ENCODE data around the gene ADRA2C.

The ADRA2C gene

GRCh38 chr4:3785292-3785565 is 19.0 kb downstream of the ADRA2C start:
- TF ChIP-seq CTCF (IDR thresholded peaks at IDR 0.05; ENCODE audit: low read depth, low read length) = no peak
- DNase-seq (ENCODE audit: extremely low read depth, low read depth) = no peak

DNA sequence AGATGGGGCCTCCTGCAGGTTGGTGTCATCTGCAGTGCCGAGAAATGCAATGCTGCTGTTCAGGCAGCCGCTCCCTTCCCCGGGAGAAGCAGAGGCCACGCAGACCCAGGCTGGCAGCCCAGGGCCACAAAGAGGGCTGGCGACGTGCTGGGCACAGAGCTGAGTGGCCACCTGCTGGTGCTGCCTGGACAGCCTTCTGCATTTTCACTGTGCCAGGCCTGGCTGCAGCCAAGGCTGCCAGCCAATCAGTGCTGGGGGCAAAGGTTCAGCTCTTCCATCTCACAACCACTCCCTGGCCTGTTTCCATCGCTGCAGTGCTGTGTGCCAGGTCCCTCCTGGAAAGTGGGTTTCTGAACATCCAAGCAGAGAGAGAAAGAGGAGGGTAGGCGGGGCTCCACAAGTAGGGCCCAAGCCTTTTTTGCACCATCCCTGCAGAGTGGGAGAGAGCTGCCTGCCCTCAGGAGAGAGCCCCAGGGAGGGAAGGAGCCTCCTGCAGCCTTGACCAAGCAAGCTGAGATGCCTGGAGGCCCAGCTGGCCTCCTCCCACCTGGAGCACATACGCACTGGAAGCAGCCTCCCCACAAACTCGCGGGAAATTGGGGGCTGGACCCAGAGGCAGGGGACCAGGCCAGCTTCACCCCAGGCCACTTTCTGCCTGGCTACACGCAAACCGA is 20.1 kb downstream of the ADRA2C start:
- TF ChIP-seq CTCF (IDR thresholded peaks at IDR 0.05; ENCODE audit: low read depth, low read length) = no peak
- no peak for DNase-seq (ENCODE audit: extremely low read depth, low read depth)

DNA sequence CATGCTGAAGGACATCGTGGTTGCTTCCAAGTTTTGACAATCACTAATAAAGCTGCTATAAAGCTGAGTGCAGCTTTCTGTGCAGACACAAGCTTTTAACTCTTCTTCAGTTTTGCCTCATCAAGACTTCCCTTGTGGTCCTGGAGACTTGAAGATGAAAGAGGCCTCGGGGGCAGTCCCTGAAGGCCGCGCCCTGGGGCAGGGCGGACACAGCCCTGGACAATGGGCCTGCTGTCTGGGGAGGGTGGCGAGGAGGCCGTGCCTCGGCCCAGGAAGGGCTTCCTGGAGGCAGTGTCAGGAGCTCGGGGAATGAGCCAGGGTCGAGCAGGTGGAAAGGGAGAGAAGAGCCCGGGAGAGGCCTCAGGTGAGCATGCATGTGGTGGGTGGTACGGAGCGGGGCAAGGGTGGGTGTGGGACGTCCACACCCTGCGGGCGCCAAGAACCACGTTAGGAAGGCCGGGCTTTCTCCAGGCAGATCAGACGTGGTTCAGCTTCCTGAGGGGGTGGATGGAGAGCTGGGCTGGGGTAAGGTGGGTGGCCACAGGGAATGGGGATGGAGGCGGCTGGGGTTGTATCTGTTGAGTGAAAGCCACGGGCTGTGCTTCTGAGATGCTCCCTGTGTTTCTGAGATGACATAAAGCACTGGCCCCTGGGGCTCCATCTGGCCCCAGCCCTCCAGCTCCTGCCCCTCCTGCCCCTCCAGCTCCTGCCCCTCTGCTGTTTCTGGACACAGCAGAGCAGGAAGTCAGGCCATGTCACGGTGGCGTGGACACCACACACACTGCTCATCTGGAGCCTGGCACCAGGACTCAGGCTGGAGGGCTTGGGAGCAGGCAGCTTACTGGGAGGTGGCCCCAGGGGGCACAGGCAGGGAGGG is 21.5 kb downstream of the ADRA2C start:
- TF ChIP-seq CTCF (IDR thresholded peaks at IDR 0.05; ENCODE audit: low read depth, low read length) = no peak
- DNase-seq (ENCODE audit: extremely low read depth, low read depth) = no peak

GRCh38 chr4:3788366-3788660 is 22.1 kb downstream of the ADRA2C start:
- DNase-seq (ENCODE audit: extremely low read depth, low read depth) = no peak
- no peak for TF ChIP-seq CTCF (IDR thresholded peaks at IDR 0.05; ENCODE audit: low read depth, low read length)

DNA sequence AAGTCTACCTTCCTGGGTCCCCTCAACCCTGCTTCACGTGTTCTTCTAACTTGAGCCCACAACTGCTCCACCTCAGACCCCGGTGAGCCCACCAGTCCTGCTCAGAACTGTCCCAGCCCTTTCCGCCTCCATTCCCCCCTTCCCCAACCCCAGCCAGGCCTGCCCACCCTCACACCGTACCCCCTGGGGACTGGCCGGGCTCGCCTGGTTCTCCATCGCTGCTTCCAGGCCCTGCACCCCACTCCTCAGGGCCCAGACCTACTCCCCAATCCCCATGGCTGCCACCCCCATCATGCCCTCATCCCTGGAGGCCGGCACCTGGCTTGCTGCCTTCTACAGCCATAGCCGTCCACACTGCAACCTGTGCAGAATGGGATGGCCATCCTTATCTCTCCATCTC is 23.4 kb downstream of the ADRA2C start:
- DNase-seq (ENCODE audit: extremely low read depth, low read depth) = no peak
- no peak for TF ChIP-seq CTCF (IDR thresholded peaks at IDR 0.05; ENCODE audit: low read depth, low read length)

- no peak for DNase-seq (ENCODE audit: extremely low read depth, low read depth)
- no peak for TF ChIP-seq CTCF (IDR thresholded peaks at IDR 0.05; ENCODE audit: low read depth, low read length)
Observed at GRCh38 chr4:3790006-3790561, 23.9 kb downstream of the ADRA2C start.

- DNase-seq (ENCODE audit: extremely low read depth, low read depth) = no peak
- TF ChIP-seq CTCF (IDR thresholded peaks at IDR 0.05; ENCODE audit: low read depth, low read length) = no peak
Observed at GRCh38 chr4:3791256-3791655, 25.1 kb downstream of the ADRA2C start.
